Activated CD4-positive, alpha-beta T cell treated with anti-CD3 and anti-CD28 coated beads for 4 hours (primary cell): ENCODE results near the gene VN1R5.
"Not testable (repeated sequence)": the region's sequence is repeated elsewhere in the genome, so short reads cannot be mapped to it uniquely, and the experiment has no call there.

Source experiments
- DNase-seq, 2 donors: peaks; one replicate each; pipeline ENCODE4 v3.0.0-alpha.2; 2020

The VN1R5 gene

DNA sequence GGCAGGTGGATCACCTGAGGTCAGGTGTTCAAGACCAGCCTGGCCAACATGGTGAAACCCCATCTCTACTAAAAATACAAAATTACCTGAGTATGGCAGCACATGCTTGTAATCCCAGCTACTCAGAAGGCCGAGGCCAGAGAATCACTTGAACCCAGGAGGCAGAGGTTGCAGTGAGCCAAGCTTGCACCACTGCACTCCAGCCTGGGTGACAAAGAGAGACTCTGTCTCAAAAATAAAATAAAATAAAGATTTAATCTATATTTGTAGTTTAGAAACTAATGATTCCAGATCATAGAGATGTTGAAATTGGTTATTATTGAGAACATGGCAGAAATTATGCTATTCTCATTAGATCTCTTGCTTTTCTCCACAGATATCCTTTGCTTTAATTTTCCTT lies at the start of gene VN1R5:
VN1R5 (plus strand) TSS at position 301 of the 400 bp plus-strand sequence.
- not testable (repeated sequence) for DNase-seq

DNA sequence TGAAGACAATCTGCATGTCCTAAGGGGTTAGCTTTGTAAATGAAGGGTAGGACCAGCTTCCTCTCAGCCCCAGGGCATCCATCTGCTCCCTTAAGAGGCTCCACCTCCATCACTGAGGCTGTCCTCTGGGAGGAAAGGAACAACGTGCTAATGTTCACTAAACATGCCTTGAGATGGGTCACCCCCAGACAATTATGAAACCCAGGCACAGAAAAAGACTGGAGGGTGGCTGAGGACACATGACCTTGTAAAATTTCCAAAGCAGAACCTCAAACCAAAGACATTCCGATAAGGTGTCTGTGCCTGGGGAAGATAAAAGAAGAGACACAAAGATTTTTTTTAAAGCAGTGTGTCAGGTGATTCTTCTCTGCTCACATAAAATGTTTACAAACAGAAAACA lies 46.5 kb upstream of the VN1R5 start:
- DNase-seq: no peak

DNA sequence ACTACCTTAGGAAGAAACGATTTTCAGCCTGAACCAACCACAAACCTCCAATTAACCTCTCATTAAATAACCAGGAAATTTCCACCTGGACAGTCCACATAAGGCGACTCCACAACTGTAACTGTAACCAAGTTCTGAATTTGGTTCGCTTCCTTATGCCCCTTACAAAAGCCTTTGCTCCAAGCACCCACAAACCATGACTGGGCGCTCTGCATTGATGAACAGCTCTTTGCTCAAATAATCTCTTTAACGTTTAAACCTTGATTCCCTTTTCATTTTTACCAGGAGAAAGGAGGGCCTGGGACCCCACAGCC lies 45.9 kb upstream of the VN1R5 start:
- DNase-seq: no peak

DNA sequence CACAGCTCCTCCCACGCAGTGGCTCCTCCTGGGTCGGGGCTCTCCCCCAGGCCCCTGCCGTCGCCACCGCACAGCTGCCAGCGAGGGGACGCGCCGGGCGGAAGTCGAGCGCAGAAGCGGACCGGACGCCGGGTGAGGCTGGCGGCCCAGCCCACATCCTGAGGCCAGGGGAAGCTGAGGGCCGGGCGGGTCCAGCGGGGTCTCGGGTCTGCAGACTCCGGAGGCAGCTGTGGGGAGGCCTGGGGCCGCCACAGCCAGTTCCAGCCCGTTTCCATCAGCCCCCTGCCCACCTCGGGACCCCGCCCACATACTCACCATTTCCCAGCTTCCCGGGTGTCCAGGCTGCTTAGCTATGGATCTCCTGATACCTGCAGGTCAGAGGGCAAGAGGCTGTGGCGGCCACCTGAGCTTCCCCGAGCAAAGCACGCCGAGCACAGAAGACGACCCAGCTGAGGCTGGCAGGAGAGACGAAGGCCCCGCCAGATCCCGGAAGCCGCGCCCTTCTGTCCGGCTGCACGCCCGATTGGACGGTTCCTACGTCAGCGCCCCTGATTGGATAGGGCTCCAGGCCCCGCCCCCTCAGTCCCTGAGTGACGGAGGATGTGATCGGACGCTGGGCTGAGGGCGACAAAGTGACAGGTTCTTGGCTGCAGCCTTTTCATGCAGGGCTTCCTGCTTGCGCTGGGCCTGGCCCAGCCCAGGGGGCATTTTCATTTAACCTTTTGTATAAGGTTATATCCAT lies 45.3 kb upstream of the VN1R5 start:
- DNase-seq: peak; percentile 92 to 93

DNA sequence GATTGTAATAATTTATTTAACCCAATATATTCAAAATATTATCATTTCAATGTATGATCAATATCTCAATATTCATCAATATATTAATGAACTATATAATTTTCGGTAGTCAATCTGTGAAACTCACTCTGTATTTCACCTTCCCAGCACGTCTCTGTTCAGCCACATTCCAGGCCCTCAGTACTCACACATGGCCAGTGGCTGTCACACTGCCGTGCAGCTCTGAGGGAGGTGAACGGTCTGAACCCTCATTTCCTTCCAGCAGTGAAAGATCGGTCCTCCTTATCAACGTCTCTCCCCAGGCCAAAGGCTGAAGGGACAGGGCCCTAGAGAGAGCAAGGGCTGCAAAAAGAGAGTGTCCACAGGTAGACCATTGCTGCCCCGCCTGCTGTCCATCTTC lies 44.5 kb upstream of the VN1R5 start:
- no peak for DNase-seq

DNA sequence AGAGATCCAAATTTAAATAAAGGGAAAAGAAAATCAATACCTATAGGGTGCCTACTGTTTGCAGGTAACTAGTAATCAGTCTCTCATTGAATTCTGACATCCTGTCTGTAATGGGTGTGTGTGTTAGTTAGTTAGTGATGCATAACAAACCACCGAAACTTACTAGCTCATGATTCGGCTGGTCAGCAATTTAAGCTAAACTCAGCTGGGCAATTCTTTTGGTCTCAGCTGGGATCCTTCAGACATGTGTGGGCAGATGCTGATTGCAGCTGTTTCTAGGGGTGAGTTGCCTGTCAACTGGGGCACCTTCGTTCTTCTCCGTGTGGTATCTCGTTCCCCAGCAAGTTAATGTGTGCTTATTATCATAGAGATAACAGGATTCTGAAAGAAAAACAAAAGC lies 43.9 kb upstream of the VN1R5 start:
- DNase-seq: no peak

DNA sequence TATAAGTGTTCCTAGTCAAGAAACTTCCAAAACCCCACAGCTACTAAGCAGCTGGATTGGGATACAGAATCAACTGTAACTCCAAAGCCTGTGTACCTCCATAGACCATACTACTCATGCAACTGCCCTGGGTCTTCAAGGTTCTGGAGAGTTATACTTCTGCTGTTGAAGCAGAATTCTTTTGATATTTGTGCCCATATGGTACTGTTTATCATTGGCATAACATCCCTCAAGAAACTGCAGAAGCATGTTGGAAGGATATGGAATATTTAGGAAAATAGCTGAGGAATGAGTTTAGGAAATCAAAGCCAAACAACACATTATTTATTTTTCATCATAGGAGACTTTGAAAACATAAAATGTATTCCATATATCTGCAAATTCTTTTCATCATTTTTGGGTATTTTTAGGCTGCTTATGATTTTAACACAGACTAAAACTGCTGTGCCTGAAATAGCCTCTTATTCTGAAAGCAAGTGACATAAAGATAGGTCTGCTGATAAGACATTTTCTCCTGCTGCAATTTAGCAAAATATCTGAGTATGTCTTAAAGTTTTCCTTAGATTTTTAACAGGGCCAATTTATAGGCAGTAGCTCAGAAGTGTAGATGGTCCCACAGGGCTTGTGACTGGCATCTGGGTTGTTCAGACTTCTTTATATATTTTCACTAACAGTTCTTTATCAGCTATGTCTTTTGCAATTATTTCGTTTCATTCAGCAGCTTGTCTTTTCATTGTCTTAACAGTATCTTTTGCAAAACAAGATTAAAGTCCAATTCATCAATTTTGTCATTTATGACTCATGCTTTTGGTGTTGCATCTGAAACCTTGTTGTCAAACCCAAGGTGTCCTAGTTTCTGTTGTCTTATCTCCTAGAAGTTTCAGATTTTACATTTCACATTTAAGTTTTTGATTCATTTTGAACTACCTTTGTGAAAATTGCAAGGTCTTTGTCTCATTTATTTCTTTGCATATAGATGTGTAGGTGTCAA lies 43.0 kb upstream of the VN1R5 start:
- DNase-seq: no peak

DNA sequence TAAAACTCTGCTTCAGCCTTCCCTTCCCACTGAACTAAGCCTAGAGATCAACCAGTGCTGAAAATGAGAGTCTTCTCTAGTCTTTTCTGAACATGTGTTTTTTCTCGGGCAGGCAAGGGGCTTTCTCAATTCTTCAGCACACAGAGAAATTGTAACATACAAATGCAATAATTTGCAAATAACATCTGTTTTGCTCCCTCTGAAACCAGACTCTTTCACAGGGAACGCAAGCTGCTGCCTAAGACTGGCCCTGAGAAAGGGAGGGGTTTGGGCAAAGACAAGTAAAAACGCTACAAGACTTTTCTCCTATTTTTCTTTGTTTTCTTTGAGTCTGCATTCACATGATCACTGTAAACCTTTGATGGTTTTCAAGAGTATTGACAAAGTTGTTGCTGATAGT lies 39.6 kb upstream of the VN1R5 start:
- no peak for DNase-seq

DNA sequence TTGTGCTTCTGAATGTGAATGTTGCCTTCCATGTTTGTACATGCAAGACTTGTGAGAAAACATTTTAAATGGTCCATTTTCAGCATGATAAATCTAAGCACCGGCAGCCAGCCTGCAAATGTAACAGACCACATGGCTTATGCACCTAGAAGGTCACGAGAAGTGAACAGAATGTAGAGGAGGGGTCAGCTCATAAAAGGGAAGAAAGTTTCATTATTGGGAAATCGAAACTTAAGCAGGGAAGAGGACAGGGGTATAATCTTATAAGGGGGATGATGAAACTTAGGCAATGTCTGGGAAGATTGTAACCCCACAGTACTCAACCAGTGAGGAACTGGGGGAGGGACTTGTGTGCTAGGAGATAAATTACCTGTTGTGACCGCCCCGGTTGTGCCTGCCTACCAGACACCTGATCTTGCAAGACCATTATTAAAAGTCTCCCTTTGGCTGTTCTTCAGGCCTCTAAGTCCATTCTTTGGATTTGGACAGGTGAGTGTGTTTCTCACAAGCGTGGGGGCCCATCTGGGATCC lies 37.7 kb upstream of the VN1R5 start:
- no peak for DNase-seq

DNA sequence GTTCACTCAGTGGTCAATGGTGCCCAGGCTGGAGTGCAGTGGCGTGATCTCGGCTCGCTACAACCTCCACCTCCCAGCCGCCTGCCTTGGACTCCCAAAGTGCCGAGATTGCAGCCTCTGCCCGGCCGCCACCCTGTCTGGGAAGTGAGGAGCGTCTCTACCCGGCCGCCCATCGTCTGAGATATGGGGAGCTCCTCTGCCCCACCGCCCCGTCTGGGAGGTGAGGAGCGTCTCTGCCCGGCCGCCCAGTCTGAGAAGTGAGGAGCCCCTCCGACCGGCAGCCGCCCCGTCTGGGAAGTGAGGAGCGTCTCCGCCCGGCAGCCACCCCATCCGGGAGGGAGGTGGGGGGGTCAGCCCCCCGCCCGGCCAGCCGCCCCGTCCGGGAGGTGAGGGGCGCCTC lies 35.6 kb upstream of the VN1R5 start:
- DNase-seq: not testable (repeated sequence)

DNA sequence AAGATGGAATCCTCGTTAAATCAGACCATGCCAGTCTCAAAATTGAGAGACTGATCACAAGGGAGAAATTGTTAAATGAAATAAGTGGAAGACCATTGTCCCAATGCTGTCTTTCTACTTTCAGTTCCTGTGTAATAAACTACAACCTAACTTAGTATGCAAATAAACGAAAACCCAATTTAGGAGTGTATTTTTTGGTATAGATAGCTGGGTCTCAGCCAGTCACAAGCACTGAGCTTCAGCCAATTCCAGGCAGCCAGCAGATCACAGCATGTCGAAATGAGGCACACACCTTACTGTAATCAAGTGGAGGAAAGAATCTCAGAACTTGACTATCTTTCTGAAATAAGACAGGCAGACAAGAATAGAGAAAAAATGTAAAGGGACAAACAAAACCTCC lies 33.0 kb upstream of the VN1R5 start:
- DNase-seq: no peak

DNA sequence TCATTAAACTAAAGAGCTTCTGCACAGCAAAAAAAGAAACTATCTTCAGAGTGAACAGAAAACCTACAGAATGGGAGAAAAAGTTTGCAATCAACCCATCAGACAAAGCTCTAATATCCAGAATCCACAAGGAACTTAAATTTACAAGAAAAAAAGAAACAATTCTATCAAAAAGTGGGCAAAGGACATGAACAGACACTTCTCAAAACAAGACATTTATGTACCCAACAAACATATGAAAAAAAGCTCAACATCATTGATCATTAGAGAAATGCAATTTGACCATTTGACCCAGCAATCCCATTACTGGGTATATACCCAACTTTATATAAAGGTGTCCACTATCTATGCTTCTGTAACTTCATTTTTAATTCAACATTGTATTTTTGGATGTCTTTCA lies 31.1 kb upstream of the VN1R5 start:
- no peak for DNase-seq

DNA sequence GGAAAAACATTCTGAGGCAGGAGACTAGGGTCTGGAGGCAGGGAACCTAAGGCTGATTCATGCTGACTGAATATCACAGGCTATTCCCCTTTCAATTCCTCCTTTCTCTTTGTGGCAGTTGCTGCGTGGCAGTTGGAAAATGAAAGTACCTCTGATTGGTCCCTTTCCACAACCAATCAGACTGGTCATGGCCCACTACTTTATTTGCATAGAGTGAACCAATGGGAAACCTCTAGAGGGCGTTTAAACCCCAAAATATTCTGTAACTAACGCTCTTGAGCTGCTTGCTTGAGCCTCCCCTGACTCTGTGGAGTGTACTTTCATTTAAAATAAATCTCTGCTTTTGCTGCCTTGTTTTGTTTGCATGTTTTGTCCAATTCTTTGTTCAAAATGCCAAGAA lies 27.7 kb upstream of the VN1R5 start:
- DNase-seq: no peak

DNA sequence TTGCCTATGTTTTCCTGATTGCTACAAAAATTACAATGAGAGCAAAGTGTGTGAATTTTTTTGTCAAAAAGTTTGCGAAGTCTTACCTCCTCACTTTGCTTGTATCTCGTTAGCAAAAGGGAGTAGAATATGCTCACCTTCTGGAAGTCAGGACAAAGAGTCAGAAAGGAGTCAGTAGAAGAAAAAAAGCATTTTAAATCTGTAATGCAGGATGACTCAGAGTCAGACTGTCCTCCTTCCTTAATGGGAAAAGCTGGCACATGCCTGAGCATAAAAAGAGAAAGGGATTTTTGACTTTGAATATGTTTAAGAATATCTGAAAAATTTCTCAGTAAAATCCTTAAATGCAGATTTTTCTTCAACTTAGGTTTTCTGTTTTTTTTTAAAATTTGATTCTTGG lies 14.2 kb upstream of the VN1R5 start:
- DNase-seq: no peak

DNA sequence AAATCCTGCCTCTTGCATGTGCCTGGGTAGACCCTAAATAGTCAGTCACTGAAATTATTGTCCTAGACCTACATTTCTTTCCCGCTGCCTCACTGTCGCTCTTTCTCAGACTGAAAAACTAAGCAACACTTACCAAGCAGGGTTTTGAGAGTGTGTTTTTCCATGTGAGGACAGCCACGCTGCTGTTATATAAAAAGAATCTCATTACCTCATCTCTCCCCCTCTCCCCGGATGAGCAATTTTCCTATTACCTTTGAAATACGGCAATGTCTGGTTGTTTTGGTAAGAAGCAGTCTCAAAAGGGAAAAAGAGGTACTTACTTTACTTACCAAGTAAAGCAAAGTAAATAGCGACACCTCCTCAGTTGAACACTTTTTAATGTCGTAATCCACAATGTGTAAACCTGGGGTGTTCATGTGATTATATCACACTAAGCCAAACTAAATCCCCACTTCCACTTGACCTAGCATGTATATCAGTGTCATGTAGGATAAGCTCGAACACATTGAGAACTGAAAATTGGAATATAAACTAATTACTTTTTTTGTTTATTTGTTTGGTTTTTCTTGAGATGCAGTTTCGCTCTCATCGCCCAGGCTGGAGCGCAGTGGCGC lies 12.2 kb upstream of the VN1R5 start:
- no peak for DNase-seq

DNA sequence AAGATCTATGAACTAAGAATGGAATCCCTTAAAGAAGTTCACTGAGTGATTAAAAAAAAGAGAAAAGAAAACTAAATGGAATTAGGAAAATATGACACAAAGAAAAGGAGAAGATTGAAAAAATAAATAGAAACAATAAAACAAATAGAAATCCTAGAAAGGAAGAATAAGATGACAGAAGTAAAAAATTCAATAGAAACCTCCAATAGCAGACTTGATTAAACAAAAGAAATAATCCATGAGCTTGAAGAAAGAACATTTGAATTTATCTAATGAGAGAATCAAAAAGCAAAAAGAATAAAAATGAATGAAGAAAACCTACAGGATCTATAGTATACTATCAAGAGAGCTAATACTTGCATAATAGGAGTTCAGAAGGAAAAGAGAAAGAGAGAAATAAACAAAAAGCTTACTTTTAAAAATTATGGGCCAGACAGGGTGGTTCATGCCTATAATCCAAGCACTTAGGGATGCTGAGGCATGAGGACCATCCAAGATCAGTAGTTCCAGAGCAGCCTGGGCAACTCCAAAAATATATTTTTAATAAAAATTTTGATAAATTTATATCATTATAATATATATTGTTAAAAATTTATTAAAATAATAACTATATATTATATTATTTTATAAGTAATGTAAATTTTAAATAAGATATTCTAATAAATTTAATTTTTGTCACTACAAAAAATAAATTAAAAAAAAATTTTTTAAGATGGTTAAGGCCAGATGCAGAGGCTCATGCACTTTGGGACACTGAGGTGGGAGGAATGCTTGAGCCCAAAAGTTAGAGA lies 9.4 kb upstream of the VN1R5 start:
- no peak for DNase-seq

DNA sequence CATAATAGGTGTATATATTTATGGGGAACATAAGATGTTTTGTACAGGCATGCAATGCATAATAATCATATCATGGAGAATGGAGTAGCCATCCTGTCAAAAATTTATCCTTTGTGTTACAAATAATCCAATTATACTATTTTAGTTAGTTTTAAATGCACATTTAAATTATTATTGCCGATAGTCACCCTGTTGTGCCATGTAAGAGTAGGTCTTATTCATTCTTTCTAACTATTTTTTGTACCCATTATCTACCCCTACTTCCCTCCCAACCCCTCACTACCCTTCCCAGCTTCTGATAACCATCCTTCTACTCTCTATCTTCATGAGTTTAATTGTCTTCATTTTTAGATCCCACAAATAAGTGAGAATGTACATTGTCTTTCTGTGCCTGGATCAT lies 8.3 kb upstream of the VN1R5 start:
- DNase-seq: no peak

DNA sequence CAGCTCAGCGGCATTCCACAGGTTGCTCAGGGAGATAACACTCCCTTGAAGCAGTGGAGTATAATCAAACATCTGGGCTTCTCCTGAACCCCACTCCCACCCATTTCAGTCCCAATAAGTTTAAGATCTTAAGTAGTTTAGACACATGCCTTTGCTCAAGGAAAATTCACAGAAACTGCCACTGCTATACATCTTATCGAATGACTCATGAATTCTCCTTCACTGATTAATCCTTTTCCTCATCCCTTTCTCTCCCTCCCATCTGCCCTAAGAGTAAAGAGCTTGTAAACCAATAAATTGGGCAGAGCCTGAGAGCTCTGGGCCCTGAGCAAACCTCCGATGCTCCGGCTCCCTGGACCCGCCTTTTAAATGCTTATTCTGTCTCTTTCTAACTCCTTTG lies 10.2 kb downstream of the VN1R5 start:
- no peak for DNase-seq

DNA sequence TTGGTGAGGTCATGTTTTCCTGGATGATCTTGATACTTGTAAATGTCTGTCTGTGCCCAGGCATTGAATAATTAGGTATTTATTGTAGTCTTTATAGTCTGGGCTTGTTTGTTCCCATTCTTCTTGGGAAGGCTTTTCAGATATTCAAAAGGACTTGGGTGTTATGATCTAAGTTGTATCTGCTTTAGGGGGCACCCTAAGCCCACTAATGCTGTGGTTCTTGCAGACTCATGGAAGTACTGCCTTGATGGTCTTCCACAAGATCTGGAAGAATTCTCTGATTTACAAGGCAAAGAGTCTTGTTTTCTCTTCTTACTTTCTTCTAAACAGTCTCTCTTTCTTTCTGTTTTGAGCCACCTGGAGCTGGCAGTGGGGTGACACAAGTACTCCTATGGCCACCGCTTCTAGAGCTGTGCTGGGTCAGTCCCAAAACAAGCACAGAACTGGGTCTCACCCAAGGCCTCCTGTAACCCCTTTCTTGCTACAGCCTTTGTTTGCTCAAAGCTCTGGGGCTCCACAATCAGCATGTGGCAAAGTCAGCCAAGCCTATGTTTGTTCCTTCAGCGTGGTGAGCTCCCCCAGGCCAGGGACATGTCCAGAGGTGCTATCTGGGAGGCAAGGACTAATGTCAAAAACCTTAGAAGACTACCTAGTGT lies 12.6 kb downstream of the VN1R5 start:
- DNase-seq: no peak

DNA sequence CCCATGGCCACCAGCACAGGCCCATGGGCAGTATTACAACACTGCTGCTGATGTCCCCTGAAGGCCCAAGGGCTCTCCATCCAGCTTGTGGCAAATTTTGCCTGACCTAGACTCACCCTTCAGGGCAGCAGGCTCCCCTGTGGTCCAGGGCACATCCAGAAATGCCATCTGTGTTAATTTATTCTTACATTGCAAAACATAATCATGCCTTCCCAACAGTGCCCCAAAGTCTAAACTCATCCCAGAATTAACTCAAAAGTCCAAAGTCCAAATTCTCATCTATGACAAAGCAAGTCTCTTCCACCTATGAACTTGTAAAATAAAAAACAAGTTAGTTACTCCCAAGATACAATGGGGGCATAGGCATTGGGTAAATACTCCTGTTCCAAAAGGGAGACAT lies 13.3 kb downstream of the VN1R5 start:
- DNase-seq: no peak

DNA sequence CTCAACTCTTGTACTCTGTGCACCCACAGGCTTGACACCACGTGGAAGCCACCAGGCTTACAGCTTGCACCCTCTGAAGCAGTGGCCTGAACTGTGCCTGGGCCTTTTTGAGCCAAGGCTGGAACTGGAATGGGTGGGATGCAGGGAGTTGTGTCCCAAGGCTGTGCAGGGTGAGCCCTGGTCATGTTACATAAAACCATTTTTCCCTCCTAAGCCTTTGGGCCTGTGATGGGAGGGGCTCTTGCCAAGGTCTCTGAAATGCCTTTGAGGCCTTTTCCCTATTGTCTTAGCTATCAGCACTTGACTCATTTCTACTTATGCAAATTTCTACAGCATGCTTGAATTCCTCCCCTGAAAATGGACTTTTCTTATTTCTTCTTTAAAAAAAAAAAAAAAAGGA lies 14.1 kb downstream of the VN1R5 start:
- DNase-seq: no peak

DNA sequence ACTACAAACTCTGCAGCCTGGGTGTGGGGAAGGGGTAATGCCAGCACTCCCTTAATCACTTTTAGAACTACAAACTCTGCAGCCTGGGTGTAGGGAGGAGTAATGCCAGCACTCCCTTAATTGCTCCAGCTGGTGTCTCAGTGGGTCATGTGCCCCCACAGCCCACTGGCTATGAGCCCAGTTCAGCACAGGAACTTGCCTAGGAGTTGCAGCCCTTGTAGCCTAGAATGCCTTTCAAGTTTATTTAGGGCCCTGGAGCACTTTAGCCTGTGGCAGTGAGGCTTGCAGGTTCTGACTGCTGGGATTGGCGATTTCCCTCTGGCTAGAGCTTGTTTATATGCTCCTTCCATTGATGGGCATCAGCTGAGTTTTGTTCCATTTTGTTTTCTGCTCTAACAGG lies 17.1 kb downstream of the VN1R5 start:
- DNase-seq: no peak
